Measurements from ENCODE around the gene FITM2. TPM values are rescaled to one million over a fixed set of nuclear protein-coding genes. Genes with fewer than 3 reads are reported as not detected.
"Not testable (repeated sequence)": the region's sequence is repeated elsewhere in the genome, so short reads cannot be mapped to it uniquely, and the experiment has no call there.

Gene FITM2
- polyA plus RNA-seq (ENCODE audit: insufficient read length in 4 of 4) = 1 to 10 TPM; 8.3 to 9.1 (median 8.7) TPM

DNA sequence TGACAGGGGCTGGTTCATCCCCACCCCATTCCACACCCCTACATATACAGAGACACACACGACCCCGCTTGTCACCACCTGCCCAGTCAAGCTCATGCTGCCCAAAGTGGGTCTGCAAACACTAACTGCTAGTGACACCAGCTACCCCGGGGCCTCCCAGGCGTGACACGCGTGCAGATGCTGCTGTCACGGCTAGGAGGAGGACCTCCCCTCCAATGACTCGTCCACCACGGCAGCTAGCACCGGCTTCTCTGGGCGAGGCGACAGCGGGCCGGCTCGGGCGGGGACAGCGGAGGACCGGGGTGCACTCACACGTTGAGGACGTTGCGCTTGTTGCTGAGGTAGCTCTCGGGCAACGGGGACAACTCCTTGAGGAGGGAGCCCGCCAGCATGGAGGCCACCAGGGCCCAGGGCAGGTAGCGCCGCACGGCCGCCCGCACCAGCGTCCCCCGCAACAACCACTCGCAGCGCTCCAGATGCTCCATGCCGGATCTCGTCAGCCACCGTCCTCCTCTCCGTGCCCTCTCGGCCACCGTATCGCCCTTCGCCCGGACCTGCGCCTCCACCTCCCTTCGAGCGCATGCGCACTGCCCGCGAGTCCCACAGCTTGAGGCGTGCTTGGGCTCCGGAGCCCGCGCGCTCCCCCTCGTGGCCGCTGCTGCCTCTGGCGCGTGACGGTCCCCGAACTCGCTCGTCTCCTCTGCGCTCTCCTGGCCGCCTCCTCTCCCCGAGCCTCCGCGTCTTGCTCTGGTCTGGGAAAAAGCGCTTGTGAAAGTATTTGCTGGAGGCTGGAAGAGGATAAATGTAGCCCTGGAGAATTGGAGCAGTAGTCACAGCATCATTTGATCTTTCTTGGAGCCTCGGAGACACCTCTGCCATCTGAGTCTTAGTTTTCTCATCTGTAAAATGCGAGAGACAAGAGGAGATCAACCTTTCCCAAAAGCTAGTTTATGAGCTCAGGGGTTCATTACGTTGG lies at the start of gene FITM2:
Gene FITM2 (minus strand): TSS at position 539 of the 976 bp plus-strand sequence. CDS start 54 bp downstream, at position 485.
- peak; percentile 92 to 98 (median 93) for DNase-seq (ENCODE audit: low read depth in 4 of 4, low spot score in 3 of 4)

DNA sequence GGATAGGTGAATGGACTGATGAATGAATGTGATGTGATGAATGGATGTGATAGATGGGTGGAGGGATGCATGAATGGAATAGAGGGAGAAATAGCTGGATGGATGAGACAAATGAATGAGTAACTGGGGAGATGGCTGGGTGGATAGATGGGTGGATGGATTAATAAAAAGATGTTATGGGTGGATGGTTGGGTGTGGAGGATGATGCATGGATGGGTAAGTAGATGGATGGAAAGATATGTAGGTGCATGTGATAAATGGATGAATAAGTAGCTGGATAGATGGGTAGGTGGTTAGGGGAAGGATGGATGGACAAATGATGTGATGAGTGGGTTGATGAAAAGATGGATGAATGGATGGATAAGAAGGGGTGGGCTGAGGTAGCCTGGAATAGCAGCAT lies 49.2 kb upstream of the FITM2 start:
- no peak for DNase-seq (ENCODE audit: low read depth in 4 of 4, low spot score in 3 of 4)

DNA sequence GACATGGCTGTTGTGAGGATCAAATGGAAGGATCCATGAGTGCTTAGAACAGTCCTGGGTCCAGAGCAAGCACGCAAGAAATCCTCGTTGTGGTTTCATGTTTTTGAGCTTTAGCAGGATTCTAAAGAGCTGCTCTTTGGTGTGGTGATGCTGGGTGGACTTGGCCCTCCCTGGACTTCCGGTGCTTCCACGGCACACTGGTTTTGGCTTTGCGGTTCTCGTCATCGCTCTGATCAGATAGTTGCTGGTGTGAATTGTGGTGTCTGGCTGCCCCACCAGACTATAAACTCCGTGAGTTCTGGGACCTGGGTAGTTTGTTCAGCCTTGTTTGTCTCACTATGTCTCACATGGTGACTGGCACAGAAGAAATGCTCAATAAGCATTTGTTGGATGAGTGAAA lies 47.8 kb upstream of the FITM2 start:
- no peak for DNase-seq (ENCODE audit: low read depth in 4 of 4, low spot score in 3 of 4)

DNA sequence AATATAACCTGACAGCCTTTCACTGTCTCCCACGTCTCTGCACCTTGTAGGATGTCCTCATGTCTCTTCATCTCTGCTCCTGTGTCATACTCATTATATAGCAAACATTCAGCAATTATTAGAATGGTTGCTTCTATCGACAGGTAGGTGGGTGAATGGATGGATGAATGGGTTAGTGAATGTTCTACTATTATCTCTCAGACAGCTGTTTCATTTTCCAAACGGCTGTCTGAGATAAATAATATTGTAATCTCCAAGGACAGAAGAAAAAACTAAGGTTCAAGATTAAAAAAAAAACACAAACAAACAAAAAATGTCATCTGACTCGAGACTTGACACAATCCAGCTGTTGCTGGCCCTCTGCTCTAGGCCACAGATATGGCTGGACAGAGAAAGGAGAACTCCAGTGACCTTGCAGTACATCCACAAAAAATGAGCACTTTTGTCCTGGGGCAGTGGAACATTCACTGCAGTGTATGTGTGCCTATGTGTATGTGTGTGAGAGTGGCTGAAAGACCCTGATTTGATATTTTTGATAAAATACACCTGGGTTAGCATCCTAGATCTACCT lies 46.6 kb upstream of the FITM2 start:
- peak; percentile 25 to 37 (median 34) for DNase-seq (ENCODE audit: low read depth in 4 of 4, low spot score in 3 of 4)

DNA sequence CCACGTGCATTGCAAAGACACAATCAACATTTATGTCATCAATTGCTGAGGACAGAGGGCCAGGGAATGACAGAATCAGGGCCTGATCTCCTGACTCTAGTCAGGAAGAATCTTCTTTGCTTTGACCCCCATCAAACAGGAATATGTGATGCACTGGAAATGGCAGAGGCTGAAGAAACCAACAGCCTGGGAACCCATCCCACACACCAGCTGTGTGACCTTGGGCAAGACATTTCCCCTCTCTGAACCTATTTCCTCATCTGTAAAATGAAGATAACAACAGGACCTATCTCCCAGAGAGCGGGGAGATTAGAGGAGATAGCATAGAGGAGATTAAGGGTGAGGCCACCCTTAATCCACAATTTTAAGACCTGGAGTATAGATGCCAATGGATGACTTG lies 46.0 kb upstream of the FITM2 start:
- DNase-seq (ENCODE audit: low read depth in 4 of 4, low spot score in 3 of 4) = no peak

- no peak for DNase-seq (ENCODE audit: low read depth in 4 of 4, low spot score in 3 of 4)
These were observed 45.3 kb upstream of the FITM2 start for GRCh38 chr20:44356353-44356723.

DNA sequence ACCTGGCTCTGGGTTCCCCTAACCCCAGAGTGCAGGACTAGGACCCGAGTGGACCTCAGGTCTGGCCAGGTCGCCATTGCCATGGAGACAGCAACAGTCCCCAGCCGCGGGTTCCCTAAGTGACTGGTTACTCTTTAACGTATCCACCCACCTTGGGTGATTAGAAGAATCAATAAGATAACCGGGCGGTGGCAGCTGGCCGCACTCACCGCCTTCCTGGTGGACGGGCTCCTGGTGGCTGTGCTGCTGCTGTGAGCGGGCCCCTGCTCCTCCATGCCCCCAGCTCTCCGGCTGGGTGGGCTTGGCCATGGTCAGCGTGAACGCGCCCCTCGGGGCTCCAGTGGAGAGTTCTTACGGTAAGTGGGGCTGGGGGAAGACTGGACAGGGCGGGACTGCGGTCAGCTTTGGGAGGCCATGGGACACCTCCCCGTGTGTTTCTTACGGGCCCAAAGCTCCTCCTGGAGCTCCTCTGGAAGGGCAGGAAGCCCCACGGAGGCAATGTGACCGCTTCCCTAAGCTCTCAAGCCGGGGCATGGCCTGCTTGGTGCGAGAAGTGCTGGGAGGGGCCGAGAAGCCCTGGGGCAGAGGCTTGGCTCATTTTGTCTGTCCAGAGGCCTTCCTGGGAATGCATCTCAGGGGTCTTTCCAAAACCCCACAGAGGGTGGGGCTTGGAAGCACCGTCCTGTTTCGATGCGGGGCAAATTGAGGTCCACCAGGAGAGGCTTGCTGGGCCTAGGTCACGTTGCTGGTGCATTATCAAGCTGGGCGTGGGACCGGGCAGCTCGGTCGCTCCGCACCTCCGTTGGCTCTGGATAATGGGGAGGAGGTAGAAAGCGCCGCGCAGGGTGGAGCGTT lies 44.7 kb upstream of the FITM2 start, which contains the start of gene HNF4A:
Gene HNF4A (plus strand): TSS at position 202 of the 855 bp plus-strand sequence. CDS start 106 bp downstream, at position 308.
- no peak for DNase-seq (ENCODE audit: low read depth in 4 of 4, low spot score in 3 of 4)

DNA sequence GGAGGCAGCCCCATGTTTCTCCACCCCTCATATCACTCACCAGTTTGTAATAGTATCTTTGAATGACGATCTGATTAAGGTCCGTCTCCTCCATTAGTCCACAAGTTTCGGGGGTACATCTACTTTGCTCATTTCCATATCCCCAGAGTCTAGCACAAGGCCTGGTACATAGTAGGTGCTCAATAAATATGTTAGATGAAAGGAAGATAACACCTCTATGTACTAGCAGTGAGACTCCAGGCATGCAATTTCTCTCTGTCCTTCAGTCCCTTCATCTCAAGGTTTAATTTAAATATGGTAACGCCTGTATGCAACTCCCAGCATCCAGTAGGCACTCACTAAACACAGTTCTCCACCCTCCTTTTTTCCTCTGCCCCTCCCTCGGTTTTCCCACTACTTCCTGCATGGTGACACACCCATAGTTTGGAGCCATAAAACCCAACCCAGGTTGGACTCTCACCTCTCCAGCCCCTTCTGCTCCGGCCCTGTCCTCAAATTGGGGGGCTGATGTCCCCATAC lies 44.0 kb upstream of the FITM2 start:
- no peak for DNase-seq (ENCODE audit: low read depth in 4 of 4, low spot score in 3 of 4)

DNA sequence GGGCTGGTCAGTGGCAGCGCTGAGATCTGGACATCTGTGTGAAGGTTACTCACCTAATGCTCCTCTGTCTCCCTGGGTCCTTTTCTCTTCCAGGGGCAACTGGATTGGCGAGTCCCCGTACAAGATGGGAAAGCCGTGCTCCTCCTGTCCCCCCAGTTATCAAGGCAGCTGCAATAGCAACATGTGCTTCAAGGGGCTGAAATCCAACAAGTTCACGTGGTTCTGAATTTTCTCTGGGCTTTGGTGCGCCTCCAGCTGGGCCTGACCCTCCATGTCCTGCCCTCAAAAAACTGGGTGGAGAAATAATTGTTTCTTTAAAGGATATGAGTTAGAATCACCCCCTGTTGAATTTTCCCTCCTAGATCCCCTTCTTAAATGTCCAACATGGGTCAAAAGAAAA lies 39.6 kb upstream of the FITM2 start:
- DNase-seq (ENCODE audit: low read depth in 4 of 4, low spot score in 3 of 4) = no peak

- no peak for DNase-seq (ENCODE audit: low read depth in 4 of 4, low spot score in 3 of 4)
These were observed 38.3 kb upstream of the FITM2 start for GRCh38 chr20:44349349-44349748.

DNA sequence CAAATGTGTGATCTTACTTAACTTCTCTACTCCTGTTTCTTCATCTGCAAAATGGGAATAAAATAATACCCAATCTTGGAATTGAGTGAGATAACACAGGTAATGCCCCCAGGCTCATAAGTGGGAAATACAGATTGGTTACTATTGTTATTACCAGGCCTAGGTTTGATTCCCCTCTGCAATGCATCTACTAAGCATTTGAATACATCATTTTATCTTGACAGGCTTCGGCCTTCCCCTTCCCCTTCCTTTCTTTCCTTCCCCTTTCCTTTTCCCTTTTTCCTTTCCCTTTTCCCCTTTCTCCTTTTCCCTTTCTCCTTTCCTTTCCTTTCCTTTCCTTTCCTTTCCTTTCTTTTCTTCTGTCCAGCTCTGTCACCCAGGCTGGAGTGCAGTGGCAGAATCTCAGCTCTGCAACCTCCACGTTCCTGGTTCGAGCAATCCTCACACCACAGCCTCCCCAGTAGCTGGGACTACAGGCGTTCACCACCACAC lies 37.2 kb upstream of the FITM2 start:
- DNase-seq (ENCODE audit: low read depth in 4 of 4, low spot score in 3 of 4) = no peak

- DNase-seq (ENCODE audit: low read depth in 4 of 4, low spot score in 3 of 4) = not testable (repeated sequence)
These were observed 34.9 kb upstream of the FITM2 start for GRCh38 chr20:44345941-44346340.

DNA sequence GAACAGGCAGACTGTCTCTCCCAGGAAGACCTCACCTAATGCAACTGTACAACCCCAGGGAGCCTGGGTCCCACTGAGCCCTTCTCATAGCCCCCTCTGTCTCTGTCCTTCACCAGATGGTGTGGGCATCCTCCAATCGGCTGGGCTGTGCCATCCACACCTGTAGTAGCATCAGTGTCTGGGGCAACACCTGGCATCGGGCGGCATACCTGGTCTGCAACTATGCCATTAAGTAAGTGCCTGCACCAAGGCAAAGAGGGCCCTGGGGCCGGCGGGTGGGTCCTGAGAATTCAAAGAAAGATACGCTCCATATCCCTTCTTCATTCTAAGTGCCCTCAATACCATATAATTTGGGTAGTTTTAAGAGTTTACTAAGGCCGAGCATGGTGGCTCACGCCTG lies 34.1 kb upstream of the FITM2 start:
- no peak for DNase-seq (ENCODE audit: low read depth in 4 of 4, low spot score in 3 of 4)

DNA sequence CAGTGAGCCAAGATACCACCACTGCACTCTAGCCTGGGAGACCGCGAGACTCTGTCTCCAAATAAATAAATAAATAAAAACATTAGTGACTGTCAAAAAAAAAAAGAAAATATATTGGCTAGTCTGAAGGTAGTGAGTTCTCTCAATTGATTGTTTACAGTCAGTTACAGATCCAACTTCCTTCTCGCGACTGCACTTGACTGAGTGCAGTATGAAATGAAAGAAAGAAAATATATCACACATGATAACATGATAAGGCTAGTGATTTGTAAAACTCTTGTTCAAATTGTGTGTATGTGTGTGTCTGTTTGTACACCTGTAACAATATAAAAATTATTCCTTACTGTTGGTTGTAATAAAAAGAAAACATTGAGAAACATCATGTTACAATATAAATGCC lies 33.7 kb upstream of the FITM2 start:
- DNase-seq (ENCODE audit: low read depth in 4 of 4, low spot score in 3 of 4) = no peak

GRCh38 chr20:44343162-44343675 lies 32.2 kb upstream of the FITM2 start:
- DNase-seq (ENCODE audit: low read depth in 4 of 4, low spot score in 3 of 4) = no peak

DNA sequence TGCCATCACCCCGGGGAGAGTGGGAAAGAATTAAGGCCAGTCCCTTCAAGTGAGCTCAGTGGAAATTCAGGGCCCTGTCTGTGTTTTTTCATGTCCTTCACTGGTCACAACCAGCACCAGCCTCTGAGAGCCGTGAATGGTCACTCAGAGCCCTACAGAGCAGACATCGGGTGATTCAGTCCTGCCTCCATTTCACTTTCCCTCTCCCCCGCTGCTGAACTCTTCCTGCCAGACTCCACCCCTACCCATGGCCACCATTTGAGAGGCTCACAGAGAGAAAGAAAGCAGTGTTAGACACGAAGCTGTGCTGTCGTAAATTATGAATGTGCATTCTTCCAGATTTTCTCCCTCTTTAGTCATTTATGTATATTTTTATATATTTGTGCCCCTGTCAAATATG lies 31.2 kb upstream of the FITM2 start:
- DNase-seq (ENCODE audit: low read depth in 4 of 4, low spot score in 3 of 4) = no peak

GRCh38 chr20:44336725-44337380 lies 25.9 kb upstream of the FITM2 start, which contains the start of gene R3HDML:
TSS of gene R3HDML (plus strand) at chr20:44337043. CDS start at chr20:44337158, 115 bp downstream.
- no peak for DNase-seq (ENCODE audit: low read depth in 4 of 4, low spot score in 3 of 4)

DNA sequence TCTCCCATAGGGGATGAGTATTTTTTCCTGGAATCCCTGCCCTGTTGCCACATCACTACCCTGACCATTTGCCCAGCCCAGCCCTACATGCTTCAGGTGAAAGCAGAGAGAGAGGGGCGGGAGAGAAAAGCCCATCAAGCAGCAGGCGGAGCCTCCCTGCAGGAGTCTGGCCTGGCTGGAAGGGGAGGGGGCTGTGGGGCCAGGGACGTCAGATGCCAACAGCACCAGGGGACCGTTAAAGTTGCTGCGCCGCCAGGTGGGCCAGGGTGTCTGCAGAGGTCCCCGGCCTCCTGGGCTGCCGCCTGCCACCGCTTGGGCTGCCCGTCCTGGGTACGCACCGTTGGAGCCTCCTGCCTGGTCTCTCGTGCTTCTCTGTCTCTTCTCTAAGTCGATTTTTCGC lies 25.1 kb upstream of the FITM2 start:
- DNase-seq (ENCODE audit: low read depth in 4 of 4, low spot score in 3 of 4) = no peak

DNA sequence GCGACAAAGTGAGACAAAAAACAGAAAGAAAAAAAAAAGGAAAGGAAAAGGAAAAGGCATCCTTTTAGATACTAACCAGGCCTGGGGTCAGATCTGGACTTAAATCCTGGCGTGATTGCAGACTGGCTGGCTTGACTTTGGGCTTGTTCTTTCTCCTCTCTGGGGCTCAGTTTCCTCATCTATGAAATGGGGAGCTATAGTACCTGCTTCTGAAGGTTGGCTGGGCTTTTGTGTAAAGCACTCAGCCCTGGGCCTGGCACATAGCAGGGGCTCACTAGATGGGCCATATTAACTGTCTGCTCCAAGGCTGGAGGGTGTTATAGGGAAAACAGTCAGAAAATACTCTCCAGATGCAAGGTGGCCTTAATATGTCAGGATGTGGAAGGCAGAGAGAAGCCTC lies 24.7 kb upstream of the FITM2 start:
- DNase-seq (ENCODE audit: low read depth in 4 of 4, low spot score in 3 of 4) = no peak

GRCh38 chr20:44334709-44335108 lies 23.7 kb upstream of the FITM2 start:
- DNase-seq (ENCODE audit: low read depth in 4 of 4, low spot score in 3 of 4) = no peak
